Measurements from ENCODE around the gene PCDHB7.
"Not testable (repeated sequence)": the region's sequence is repeated elsewhere in the genome, so short reads cannot be mapped to it uniquely, and the experiment has no call there.

PCDHB7 gene

GRCh38 chr5:141172381-141173204 lies at the start of gene PCDHB7:
TSS of gene PCDHB7 (plus strand) at chr5:141172644. CDS start at chr5:141172836, 192 bp downstream.
- in situ Hi-C loops (cut with MboI; ENCODE audit: low sequenced_read_pairs), result no loop called here

GRCh38 chr5:141123396-141124135 lies 48.9 kb upstream of the PCDHB7 start:
- in situ Hi-C loops (cut with MboI; ENCODE audit: low sequenced_read_pairs), result not testable (repeated sequence)

- in situ Hi-C loops (cut with MboI; ENCODE audit: low sequenced_read_pairs), result no loop called here
Measured at GRCh38 chr5:141127305-141127704, 45.1 kb upstream of the PCDHB7 start.

GRCh38 chr5:141135030-141135717 lies 37.3 kb upstream of the PCDHB7 start, which contains the start of gene PCDHB5:
TSS of gene PCDHB5 (plus strand) at chr5:141135206. CDS start at chr5:141135435, 229 bp downstream.
- in situ Hi-C loops (cut with MboI; ENCODE audit: low sequenced_read_pairs), result no loop called here

GRCh38 chr5:141135718-141136266 lies 36.7 kb upstream of the PCDHB7 start:
- in situ Hi-C loops (cut with MboI; ENCODE audit: low sequenced_read_pairs), result no loop called here

- in situ Hi-C loops (cut with MboI; ENCODE audit: low sequenced_read_pairs), result not testable (repeated sequence)
Measured at GRCh38 chr5:141137346-141137745, 35.1 kb upstream of the PCDHB7 start.

- in situ Hi-C loops (cut with MboI; ENCODE audit: low sequenced_read_pairs), result no loop called here
Measured at GRCh38 chr5:141149812-141150211, 22.6 kb upstream of the PCDHB7 start, which contains the start of gene PCDHB6. TSS of gene PCDHB6 (plus strand) at chr5:141150057. CDS start at chr5:141150258, 201 bp downstream.

- in situ Hi-C loops (cut with MboI; ENCODE audit: low sequenced_read_pairs), result no loop called here
Measured at GRCh38 chr5:141150224-141150992, 22.0 kb upstream of the PCDHB7 start.

- in situ Hi-C loops (cut with MboI; ENCODE audit: low sequenced_read_pairs), result no loop called here
Measured at GRCh38 chr5:141150993-141151325, 21.5 kb upstream of the PCDHB7 start.

- in situ Hi-C loops (cut with MboI; ENCODE audit: low sequenced_read_pairs), result not testable (repeated sequence)
Measured at GRCh38 chr5:141151632-141152031, 20.8 kb upstream of the PCDHB7 start.

- in situ Hi-C loops (cut with MboI; ENCODE audit: low sequenced_read_pairs), result not testable (repeated sequence)
Measured at GRCh38 chr5:141152096-141152495, 20.3 kb upstream of the PCDHB7 start.

- in situ Hi-C loops (cut with MboI; ENCODE audit: low sequenced_read_pairs), result no loop called here
Measured at GRCh38 chr5:141155540-141156374, 16.7 kb upstream of the PCDHB7 start.

- in situ Hi-C loops (cut with MboI; ENCODE audit: low sequenced_read_pairs), result not testable (repeated sequence)
Measured at GRCh38 chr5:141157356-141157755, 15.1 kb upstream of the PCDHB7 start.

- in situ Hi-C loops (cut with MboI; ENCODE audit: low sequenced_read_pairs), result not testable (repeated sequence)
Measured at GRCh38 chr5:141157901-141158300, 14.5 kb upstream of the PCDHB7 start.

- in situ Hi-C loops (cut with MboI; ENCODE audit: low sequenced_read_pairs), result loop anchor here (25.0 kb wide), 1 partner anchor 388 kb away; no protein-coding TSS in a partner anchor
Measured at GRCh38 chr5:141174291-141175104, 2.1 kb downstream of the PCDHB7 start.

- in situ Hi-C loops (cut with MboI; ENCODE audit: low sequenced_read_pairs), result loop anchor here (25.0 kb wide), 1 partner anchor 386 kb away; no protein-coding TSS in a partner anchor
Measured at GRCh38 chr5:141175933-141176332, 3.5 kb downstream of the PCDHB7 start.

- in situ Hi-C loops (cut with MboI; ENCODE audit: low sequenced_read_pairs), result loop anchor here (25.0 kb wide), 1 partner anchor 385 kb away; no protein-coding TSS in a partner anchor
Measured at GRCh38 chr5:141177577-141178191, 5.2 kb downstream of the PCDHB7 start, which contains the start of gene PCDHB8. TSS of gene PCDHB8 (plus strand) at chr5:141177790. CDS start at chr5:141178035, 245 bp downstream.

- in situ Hi-C loops (cut with MboI; ENCODE audit: low sequenced_read_pairs), result loop anchor here (25.0 kb wide), 1 partner anchor 383 kb away; no protein-coding TSS in a partner anchor
Measured at GRCh38 chr5:141179371-141179770, 6.9 kb downstream of the PCDHB7 start.
